Activated CD4-positive, alpha-beta T cell treated with anti-CD3 and anti-CD28 coated beads, Interleukin-10, Interleukin-2, amounts not matched to agents 100 ng/mL and 50 ng/mL, durations not matched to agents 16 hours and 8 hours (primary cell): ENCODE measurements around the gene JAZF1.
"Not testable (repeated sequence)": the region's sequence is repeated elsewhere in the genome, so short reads cannot be mapped to it uniquely, and the experiment has no call there.

Experiments used
- DNase-seq: peaks from one replicate; pipeline ENCODE4 v3.0.0-alpha.2; 2020

Gene JAZF1

DNA sequence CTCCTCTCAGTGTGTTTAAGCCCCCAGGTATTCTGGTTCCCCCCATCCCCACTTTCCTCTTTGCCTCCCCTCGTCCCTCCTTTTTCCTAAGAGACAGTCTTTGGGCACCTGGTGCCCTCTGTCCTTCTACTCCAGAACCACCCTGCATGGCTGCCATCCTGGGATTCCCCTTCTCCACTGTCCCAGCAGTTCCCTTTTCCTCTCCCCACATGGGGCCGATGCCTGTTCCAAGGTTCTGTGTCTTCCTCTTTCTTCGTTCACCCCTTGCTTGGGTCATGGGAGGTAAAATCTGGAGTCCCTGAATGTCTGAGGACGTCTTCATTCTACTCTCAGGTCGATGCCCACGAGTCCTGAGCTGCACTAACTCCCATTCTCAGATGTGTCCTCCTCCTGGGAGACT is 319.8 kb downstream of the JAZF1 start:
- DNase-seq: no peak

DNA sequence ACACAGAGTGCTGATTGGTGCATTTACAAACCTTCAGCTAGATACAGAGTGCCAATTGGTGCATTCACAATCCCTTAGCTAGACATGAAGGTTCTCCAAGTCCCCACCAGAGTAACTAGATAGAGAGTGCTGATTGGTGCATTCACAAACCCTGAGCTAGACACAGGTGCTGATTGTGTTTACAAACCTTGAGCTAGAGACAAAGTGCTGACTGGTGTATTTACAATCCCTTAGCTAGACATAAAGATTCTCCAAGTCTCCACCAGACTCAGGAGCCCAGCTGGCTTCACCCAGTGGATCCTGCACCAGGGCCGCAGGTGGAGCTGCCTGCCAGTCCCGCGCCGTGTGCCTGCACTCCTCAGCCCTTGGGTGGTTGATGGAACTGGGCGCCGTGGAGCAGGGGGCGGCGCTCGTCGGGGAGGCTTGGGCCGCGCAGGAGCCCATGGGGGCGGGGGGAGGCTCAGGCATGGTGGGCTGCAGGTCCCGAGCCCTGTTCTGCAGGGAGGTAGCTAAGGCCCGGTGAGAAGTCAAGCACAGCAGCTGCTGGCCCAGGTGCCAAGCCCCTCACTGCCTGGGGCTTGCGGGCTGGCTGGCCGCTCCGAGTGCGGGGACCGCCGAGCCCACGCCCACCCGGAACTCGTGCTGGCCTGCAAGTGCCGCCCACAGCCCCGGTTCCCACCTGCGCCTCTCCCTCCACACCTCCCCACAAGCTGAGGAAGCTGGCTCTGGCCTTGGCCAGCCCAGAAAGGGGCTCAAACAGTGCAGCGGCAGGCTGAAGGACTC is 323.7 kb downstream of the JAZF1 start:
- DNase-seq: not testable (repeated sequence)

DNA sequence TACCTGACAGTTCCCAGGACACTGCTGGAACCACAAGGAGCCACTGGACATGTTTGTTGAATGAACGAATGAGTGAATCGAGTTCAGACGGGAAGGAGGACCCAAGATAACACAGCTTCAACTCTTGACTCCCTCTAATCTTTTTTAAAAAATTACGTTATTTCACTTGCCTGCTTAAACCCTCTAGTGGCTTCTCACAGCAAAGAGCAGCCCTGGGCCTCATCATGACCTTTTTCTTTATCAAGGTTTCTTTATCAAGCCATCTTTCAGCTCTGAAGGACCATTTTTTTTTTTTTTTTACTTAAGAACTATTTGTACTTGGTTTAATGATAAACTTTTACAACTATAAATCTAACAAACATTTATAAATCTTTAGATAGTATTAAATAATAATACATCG is 330.1 kb downstream of the JAZF1 start:
- DNase-seq: no peak

DNA sequence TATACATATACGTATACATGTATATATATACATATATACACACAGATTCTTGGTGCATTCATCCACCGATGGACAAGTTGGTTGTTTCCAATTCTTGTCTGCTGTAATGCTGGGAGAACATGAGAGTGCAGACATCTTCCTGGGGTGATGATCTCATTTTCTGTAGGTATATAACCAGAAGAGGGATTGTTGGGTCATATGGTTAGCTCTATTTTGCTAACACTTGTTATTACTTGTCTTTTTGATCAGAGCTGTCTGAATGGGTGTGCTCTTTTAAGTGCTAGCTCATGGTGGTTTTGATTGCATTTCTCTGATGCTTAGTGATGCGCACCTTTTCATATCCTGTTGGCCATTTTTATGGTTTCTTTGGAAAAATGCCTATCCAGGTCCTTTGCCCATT is 334.2 kb downstream of the JAZF1 start:
- peak; percentile 9 for DNase-seq

DNA sequence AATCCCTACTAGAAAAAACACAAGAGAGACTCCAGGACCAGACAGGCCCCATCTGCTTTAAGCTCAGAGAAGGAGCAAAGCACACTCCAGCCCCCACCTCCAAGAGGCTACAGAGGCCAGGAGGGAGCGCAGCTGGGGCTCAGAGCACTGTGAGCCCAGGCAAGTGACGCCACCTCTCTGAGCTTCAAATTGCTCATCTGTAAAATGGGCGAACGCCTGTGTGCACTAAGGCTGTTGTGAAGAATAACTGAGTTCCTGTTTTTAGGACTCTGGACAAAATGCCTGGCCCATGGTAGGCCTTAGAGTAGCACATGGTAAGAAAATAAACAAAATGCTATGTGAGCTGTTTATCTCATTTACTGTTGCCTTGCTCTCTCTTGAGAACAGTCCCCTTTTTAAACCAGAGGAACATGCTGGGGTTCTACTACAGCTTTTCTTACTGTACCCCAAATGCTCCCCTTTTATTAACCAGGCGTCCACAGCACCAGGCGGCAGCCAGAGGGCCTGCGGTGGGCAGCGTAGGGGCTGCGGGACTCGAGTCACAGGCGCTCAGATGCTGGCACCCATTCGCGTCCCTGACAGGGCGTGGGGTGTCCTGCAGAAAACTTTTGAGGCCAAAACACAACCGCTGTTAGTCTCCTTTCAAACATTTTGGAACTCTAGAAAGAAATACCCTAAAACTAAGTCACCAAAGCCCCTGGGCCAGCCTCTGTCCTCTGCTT is 336.9 kb downstream of the JAZF1 start:
- no peak for DNase-seq

DNA sequence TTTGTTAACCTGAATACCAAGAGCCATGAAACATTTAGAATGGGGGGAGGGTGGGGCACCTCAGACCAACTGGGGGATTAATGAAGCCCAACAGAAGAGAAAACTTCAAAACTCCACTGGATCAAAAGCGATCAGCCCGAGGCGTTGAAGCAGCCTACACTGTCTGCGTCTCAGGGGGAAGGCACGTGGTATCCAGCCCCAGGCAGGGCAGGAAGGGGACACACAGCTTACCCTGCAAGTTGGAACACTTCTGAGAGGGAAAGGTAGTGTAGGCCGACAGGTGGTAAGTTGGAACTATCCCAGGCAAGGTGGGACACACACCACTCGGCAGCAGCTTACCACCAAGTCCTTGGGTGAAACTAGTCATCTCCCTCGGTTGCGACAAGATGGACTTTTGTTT is 337.7 kb downstream of the JAZF1 start:
- DNase-seq: no peak

DNA sequence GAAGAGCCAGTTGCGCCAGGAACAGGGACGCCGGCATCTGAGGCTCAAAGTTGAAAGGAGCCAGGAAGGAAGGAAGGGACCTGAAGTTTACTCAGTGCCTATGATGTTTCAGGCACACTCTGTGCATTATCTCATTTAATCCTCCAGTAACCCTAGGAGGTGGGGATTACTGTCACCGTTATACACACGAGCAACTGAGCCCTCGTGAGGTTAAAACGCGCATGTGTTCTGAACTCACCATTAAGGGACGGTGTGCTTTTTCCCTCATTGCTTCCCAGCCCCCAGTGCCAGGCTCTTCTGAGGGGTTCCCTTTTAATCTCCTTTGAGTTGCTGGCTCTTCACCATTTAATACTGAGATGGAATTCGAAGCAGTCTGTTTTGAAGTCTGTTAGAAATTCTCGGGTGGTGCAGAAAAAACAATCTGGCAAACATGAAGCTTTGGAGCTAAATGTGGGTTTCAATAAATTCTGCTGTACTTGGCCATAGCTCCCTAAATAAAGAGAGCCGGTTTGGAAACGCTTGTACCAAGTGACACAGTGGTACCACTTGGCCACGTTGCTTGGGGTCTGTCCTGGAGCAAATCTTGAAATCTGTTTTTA is 338.4 kb downstream of the JAZF1 start:
- no peak for DNase-seq

DNA sequence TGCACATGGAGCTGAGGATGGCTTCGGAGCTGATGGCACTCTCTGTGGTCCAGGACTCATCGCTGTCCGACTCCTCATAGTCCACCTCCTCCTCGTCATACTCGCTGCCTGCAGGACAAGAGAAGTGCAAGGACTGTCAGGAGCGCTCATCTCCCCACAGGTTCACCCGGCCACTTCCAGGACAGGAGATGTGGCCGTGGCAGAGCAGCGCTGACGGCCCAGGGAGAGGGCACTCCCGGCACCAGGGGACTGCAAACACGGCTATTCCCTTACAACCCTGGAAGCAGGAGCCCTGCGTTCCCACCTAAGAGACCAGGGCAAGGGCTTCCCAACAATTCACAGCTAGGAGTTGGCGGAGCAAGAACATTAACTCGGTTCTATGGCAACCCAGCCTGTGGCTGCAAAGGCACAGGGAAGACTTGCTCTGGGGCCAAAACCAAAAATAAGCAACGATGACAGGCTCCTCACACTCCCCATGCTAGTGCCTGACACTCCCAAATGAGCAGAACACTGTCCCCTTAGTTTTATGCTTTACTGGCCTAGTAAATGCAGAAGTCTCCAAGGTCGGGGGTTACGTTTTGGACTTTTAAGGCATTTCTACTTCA is 339.7 kb downstream of the JAZF1 start:
- no peak for DNase-seq

DNA sequence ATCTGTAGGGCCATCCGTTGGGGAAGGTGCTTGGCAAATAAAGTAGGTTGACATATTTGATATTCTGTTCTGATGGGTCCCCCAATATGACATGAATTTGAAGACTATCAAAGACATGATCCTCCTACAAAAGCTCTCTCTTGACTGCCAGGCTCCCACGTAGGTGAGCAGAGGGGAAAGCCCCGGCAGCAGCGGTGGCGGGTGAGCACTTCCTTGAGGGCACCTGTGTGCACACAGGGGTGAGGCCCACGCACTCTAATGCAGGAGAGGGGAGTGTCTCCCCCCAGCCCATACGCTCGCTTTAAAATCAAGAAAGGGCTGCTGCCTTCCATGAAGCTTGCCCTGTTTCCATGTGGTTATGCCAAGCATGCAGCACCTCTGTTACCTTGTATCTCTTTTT is 340.3 kb downstream of the JAZF1 start:
- peak; percentile 8 for DNase-seq

DNA sequence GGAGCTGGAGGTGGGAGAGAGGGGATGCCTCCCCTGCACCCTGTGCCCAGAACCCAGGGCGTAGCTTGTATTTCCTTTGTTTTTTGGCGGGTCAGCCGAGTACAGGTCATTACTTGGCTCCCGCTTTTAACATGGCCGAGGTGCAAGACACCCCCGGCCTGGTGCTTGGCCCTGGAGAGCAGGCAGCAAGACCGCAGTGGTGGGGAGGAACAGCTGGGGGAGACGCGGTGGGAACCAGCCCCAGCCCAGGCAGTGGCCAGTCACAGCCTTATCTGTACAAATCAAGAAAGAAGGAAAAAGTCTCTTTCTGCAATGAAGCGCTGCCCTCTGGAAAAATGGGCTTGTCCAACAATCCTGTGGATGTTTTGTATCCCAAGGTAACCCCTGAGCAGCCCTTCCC is 341.5 kb downstream of the JAZF1 start:
- no peak for DNase-seq

DNA sequence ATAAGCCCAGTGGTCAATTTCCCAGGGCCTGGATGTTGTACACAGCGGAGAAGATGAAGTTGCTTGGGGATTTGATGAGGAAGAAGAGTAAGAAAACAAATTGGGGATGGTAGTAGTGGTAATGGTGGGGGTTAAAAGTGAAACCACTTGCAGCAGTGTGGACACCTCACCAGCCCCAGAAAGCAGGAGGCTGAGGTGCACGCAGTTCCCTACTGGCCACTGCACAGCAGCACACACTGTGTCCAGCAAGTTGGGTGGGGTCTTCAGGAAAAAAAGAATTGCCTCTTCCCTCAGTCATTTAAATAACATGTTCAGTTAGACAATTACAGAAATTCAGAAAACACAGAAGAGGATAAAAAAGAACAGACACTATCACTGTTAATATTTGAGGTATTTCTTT is 344.1 kb downstream of the JAZF1 start:
- DNase-seq: no peak

DNA sequence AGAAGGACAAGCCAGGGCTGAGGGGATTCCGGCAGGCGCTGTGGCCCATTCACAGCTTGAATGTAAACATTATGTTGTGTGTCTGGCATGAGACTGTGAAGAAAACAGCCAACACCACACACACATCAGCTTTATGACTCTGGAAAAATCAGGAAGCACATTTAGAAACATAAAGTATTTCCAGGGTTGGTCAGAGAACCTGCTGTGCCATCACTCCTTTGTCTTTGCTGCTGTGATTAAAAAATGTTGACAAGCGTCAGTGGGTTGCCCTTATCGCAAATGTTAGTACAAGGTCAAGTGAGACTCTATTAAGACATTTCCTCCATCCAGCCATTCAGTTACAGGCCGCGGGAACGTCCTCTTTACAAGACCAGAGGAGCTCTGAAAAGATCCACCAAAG is 345.2 kb downstream of the JAZF1 start:
- no peak for DNase-seq

DNA sequence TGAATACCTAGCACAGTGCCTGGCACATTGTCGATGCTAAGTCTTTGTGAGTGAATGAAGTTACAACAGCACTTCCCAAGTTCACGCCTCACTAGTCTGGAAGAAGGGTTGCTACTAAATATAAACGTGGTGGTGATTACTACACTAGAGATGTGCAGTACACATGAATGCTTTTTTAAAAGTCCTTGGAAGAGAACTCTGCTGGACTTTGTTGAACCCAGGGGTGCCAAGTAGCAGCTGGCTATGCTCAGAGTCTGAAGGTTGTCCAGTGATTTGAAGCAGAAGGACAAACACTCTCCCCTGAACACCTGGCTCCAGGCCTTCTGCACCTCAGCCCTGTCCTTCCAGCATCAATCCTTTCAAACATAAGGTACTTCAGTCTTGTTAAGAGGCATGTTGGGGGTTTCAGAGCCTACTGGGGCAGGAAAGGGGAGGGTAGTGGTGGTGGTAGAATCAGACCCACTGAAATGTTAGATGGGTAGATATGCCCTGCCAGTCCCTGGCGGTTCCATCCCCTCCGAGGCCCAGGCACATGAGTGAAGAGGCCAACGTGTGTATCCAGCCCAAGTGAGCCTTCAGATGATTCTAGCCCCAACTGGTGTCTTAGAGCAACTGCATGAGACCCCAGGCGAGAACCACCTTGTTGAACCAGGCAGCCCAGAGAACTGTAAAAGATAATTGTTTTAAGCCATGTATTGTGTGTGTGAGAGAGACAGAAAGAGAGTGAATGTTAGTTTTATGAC is 346.2 kb downstream of the JAZF1 start:
- DNase-seq: no peak

DNA sequence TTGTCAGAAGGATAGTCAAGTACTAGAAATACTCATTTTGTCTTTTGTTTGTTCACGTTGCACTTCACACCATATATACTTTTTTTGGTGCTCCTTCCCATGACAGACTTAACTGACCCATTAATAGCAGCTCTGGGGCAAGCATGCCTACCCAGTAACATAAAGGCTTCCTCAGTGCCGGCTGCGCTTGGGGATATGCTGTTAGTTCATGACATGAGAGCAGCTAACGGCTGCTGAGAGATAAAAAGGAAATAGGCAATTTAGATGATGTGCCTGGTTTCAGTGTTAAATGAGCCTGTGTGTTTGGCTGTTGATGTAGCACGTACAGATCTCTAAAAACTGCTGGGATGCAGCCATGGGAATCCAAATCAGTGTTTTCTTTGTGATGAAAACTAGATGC is 354.2 kb downstream of the JAZF1 start:
- DNase-seq: no peak

DNA sequence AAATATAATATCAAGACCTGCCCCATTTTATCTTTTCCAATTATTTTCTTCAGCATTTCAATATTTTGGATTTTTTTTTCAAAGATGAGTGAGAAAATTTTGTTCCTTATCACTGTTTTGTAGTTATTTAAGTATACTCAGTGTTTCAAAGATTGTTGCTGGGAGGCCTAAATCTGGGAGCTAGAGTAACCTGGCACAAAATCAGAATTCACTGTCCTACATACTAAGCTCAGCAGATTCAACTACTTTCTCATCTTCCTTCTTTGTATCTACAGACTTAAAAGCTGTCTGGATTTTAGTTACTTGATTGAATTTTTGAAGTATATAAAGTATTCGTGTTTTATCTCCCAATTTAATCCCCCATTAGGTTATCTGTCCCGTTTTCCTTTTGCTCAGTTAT is 354.7 kb downstream of the JAZF1 start:
- DNase-seq: no peak

DNA sequence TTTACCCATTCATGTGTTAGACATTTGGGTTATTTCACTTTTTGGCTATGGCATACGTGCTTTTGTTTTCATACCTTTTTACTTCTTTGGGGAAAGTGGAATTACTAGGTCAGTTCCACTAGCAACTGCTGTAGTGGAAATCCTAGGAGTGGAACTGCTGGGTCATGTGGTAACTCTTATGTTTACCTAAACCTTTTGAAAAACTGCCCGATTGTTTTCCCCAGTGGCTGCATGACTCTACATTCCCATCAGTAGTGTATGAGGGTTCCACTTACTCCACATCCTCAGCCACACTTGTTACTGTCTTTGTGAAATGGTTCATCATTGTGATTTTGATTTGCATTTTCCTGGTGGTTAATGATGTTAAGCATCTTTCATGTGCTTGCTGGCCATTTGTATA is 358.4 kb downstream of the JAZF1 start:
- no peak for DNase-seq

DNA sequence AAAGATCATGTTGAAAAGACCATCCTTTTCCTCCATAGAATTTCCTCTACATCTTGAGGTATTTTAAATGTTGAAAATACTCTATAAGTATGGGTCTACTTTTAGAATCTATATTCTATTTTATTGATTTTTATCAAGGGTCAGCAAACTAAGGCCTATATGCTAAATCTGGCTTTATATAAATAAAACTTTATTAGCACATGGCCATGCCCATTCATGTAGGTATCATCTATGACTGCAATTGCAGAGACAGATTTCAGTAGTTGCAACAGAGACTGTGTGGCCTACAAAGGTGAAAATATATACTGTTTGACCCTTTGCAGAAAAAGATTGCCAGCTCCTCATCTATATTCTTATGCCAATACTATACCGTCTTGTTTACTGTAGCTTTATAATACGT is 367.9 kb downstream of the JAZF1 start:
- DNase-seq: no peak

DNA sequence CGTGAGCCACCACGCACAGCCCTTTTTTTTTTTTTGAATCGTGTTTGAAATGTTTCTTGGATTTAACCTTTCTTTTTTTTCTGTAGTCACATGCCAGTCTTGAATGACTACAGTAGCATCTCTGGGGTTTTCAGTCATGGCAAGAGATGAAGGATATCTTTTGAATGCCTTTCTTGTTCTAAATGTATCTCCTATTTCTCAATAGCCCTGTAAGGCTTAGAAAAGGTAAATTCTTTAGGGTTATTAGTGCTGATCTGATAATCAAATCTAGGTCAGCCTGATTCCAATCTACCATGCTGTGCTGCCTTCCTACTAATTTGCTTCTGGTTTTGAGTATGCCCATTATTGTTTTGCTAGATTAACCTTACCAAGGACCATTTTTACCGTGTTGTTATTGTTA is 370.4 kb downstream of the JAZF1 start:
- no peak for DNase-seq

DNA sequence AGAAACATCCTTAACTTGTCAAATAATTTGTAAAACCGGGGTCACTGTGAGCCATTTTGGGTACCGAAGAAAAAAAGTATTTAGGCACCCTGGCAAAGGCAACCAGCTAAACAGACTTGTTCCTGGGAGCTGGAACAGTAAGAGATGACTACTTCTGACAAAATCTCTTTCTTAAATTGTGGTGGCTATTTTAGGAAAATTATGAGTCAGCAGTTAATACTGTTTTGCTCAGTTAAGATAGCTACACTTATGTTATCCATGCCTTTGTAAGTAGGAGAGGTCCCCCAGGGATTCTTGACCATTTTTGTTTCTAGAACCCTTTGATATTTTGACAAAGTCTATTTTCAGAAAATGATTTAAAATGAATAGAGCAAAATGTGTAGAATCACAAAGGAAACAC is 372.0 kb downstream of the JAZF1 start:
- no peak for DNase-seq

DNA sequence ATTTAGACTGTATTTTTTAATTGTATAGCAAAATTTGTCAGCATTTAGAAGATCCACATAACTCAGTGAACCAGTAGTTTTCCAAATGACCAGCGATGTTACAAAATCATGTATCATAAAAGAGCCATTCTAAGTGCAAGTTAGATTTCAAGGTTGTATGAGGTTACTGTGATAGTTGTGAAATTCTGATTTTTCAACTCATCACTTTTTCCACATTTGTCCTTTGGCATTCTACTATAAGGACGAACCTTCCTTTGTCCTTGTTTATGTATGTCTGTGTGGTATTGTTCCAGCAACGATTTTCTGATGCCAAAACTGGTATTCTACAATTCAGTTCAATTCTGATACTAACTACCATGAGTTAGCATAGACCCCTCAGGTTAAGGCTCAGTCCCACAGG is 376.5 kb downstream of the JAZF1 start:
- DNase-seq: no peak

DNA sequence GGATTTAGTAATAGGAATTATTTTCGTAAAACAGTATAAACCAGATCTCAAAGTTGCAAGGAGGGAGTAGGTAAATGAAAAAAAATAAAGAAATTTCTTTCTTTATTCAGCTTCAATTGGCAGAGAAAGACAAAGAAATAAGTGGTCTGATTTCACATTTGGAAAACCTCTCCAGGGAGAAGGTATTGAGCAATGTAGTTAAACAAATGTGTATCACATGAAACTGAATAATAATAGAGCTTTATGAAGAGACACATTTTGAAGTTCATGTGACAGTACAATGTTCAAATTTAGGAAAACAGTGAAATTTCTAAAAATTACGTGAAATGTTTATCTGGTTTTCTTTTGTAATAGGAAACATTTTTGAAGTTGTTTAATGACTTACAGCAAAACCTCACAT is 377.6 kb downstream of the JAZF1 start:
- DNase-seq: no peak

DNA sequence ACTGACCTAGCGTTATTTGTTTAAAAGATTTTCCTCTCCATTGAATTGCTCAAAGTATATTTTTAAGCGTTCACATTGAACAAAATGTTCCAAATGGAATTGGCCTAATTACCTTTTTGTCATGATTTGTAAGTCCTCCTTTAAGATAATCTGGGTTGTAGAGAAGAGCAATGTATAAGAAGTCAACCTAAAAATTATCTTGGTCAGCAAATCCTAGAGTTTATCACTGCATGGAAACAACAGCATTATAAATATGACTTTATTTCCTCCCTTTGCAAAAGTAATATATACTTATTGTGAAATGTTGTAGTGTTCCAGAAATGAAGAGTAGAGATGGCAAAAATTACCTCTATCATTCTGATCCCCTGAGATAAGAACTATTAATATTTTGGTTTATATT is 381.4 kb downstream of the JAZF1 start:
- DNase-seq: no peak

DNA sequence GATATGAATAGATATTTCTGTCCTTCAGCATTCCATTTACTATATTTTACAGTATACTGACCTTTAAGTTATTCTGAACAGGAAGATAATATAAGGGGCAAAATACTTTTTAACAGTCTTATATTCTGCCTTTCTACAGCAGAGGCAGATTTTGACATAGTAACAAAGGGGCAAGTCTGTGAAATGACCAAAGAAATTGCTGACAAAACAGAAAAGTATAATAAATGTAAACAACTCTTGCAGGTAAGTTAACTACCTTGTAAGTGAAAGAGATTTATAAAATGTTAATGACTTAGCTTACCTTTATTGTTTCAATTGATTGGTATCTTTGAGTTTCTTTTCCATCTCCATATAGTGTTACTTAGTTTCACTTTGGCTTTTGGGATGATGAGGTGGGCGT is 384.6 kb downstream of the JAZF1 start:
- DNase-seq: no peak
